Measurements from ENCODE around the gene TAF6. TPM values are rescaled to one million over a fixed set of nuclear protein-coding genes. Genes with fewer than 3 reads are reported as not detected.

Gene TAF6
- total RNA-seq, 1 experiment from 2014 or later, result 87.1 TPM

DNA sequence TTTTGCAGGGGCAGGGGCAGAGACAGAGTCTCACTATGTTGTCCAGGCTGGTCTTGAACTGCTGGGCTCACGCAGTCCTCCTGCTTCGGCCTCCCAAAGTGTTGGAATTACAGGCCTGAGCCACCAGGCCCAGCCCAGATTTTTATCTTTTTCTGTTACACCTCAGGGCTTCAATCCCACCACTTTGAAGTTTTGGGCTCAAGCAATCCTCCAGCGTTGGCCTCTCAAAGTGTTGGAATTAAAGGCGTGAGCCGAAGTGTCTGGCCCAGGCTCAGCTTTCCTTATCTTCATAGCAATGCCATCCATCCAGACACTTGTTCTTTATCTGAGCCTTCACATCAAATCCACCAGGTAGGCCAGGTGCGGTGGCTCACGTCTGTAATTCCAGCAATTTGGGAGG lies 4.1 kb downstream of the TAF6 start:
- H3K27ac Mint-ChIP-seq, result no peak overlapping the region
- H3K18ac ChIP-seq (ENCODE audit: insufficient read length, low read depth, low read length), result no peak overlapping the region
- no peak overlapping the region for H2BK15ac ChIP-seq (ENCODE audit: low read depth, low read length)
- no peak overlapping the region for H4K8ac ChIP-seq (replicated peaks; ENCODE audit: insufficient read length, low read depth, low read length)
- H3K27me3 Mint-ChIP-seq (ENCODE audit: low read depth), result no peaks in the 10 kb centered on the region
- H4K20me1 ChIP-seq (ENCODE audit: control insufficient read depth, insufficient read depth, insufficient read length), result no peaks in the 10 kb centered on the region
- no peak overlapping the region for H3K27ac ChIP-seq (ENCODE audit: insufficient read length, low read depth, low read length)
- H3K4me3 Mint-ChIP-seq, result no peak overlapping the region
- H3K23me2 ChIP-seq (ENCODE audit: insufficient read length, low read depth, low read length, poor library complexity, severe bottlenecking), result peaks cover 5% of the 10 kb centered on the region
- H3K4me1 ChIP-seq (ENCODE audit: insufficient read depth, low read length), result no peaks in the 10 kb centered on the region
- no peak overlapping the region for H3K4ac ChIP-seq (ENCODE audit: low read depth, low read length)
- no peak overlapping the region for H2BK120ac ChIP-seq (ENCODE audit: low read depth, low read length, poor library complexity, severe bottlenecking)
- no peak overlapping the region for H3K9ac ChIP-seq (ENCODE audit: extremely low read depth, insufficient read length, low read length)
- H3K79me2 ChIP-seq (ENCODE audit: insufficient read depth, low read length), result no peaks in the 10 kb centered on the region
- no peak overlapping the region for H3K56ac ChIP-seq (ENCODE audit: insufficient read length, low read depth, low read length)
- H3K79me1 ChIP-seq (ENCODE audit: insufficient read depth, low read depth, low read length, poor library complexity, severe bottlenecking), result no peaks in the 10 kb centered on the region
- no peak overlapping the region for H2AFZ ChIP-seq (ENCODE audit: low read length)
- H2BK12ac ChIP-seq (ENCODE audit: insufficient read length, low read depth, low read length), result no peak overlapping the region
- H4K91ac ChIP-seq (ENCODE audit: insufficient read length, low read depth, low read length), result no peak overlapping the region
- no peak overlapping the region for H3T11ph ChIP-seq (ENCODE audit: low read length)
- H3K9me3 ChIP-seq (ENCODE audit: control insufficient read depth, low read depth, low read length), result no peaks in the 10 kb centered on the region
- H2BK20ac ChIP-seq (ENCODE audit: low read depth, low read length, poor library complexity, severe bottlenecking), result no peak overlapping the region
- H3K14ac ChIP-seq (ENCODE audit: insufficient read depth, low read length), result no peak overlapping the region
- H2AK5ac ChIP-seq (ENCODE audit: insufficient read length, low read length), result no peak overlapping the region
- no peak overlapping the region for H2BK5ac ChIP-seq (ENCODE audit: insufficient read length, low read length)
- DNase-seq, result no peak
- no peaks in the 10 kb centered on the region for H3K9me3 Mint-ChIP-seq
- H3K4me1 Mint-ChIP-seq, result peaks cover under 1 to 3% of the 10 kb centered on the region in 2 experiments; a peak in 3 of 4 replicates
- TF ChIP-seq, protein P1, sequence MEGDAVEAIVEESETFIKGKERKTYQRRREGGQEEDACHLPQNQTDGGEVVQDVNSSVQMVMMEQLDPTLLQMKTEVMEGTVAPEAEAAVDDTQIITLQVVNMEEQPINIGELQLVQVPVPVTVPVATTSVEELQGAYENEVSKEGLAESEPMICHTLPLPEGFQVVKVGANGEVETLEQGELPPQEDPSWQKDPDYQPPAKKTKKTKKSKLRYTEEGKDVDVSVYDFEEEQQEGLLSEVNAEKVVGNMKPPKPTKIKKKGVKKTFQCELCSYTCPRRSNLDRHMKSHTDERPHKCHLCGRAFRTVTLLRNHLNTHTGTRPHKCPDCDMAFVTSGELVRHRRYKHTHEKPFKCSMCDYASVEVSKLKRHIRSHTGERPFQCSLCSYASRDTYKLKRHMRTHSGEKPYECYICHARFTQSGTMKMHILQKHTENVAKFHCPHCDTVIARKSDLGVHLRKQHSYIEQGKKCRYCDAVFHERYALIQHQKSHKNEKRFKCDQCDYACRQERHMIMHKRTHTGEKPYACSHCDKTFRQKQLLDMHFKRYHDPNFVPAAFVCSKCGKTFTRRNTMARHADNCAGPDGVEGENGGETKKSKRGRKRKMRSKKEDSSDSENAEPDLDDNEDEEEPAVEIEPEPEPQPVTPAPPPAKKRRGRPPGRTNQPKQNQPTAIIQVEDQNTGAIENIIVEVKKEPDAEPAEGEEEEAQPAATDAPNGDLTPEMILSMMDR (conservative IDR thresholded peaks at IDR 0.05), result no peak
- H3K23ac ChIP-seq (ENCODE audit: insufficient read length, low read depth, low read length), result no peak overlapping the region
- no CpG with 5 or more reads among the region's 7 CpGs for WGBS (ENCODE audit: extremely low coverage, insufficient read length, low lambda C conversion rate)
- H3K4me2 ChIP-seq (ENCODE audit: insufficient read depth, insufficient read length, low read length), result no peak overlapping the region
- peaks cover 36 to 50% (median 47%) of the 10 kb centered on the region in 3 experiments for H3K36me3 Mint-ChIP-seq (ENCODE audit: insufficient read depth in 1 of 3, low read depth in 3 of 3)
- H3K27me3 ChIP-seq (ENCODE audit: insufficient read depth, low read length), result no peaks in the 10 kb centered on the region
- H4K5ac ChIP-seq (ENCODE audit: insufficient read length, low read depth, low read length), result no peak overlapping the region
